ENCODE measurements around the gene PNLDC1.
"Not testable (repeated sequence)": the region's sequence is repeated elsewhere in the genome, so short reads cannot be mapped to it uniquely, and the experiment has no call there.

The PNLDC1 gene

GRCh38 chr6:159838020-159838744 lies 38.1 kb downstream of the PNLDC1 start:
- Histone ChIP-seq H3K27me3 (ENCODE audit: control insufficient read depth in 1 of 2, insufficient read depth in 2 of 2, low read length in 2 of 2) (no peaks in the 10 kb centered on the region), H3K9me3 (ENCODE audit: low read length) (no peaks in the 10 kb centered on the region), H3K27ac (ENCODE audit: low read depth, low read length) (no peak overlapping the region), H3K36me3 (ENCODE audit: insufficient read depth, low read length) (no peaks in the 10 kb centered on the region), H3K4me3 (ENCODE audit: low read depth in 1 of 2, low read length in 2 of 2) (no peak overlapping the region), H3K9ac (ENCODE audit: low read length) (no peak overlapping the region), H3K4me1 (ENCODE audit: insufficient read depth, low read length) (no peaks in the 10 kb centered on the region)

- Histone ChIP-seq H3K4me3 (ENCODE audit: low read depth in 1 of 2, low read length in 2 of 2) (no peak overlapping the region), H3K9ac (ENCODE audit: low read length) (no peak overlapping the region), H3K27ac (ENCODE audit: low read depth, low read length) (no peak overlapping the region), H3K27me3 (ENCODE audit: control insufficient read depth in 1 of 2, insufficient read depth in 2 of 2, low read length in 2 of 2) (no peaks in the 10 kb centered on the region), H3K9me3 (ENCODE audit: low read length) (no peaks in the 10 kb centered on the region), H3K36me3 (ENCODE audit: insufficient read depth, low read length) (no peaks in the 10 kb centered on the region), H3K4me1 (ENCODE audit: insufficient read depth, low read length) (no peaks in the 10 kb centered on the region)
These were observed 42.0 kb downstream of the PNLDC1 start for GRCh38 chr6:159842035-159842434.

GRCh38 chr6:159844737-159845645 lies 44.9 kb downstream of the PNLDC1 start:
- H3K27me3 ChIP-seq (ENCODE audit: control insufficient read depth in 1 of 2, insufficient read depth in 2 of 2, low read length in 2 of 2) = no peaks in the 10 kb centered on the region
- H3K4me3 ChIP-seq (ENCODE audit: low read depth in 1 of 2, low read length in 2 of 2) = no peak overlapping the region
- H3K9ac ChIP-seq (ENCODE audit: low read length) = no peak overlapping the region
- no peaks in the 10 kb centered on the region for H3K36me3 ChIP-seq (ENCODE audit: insufficient read depth, low read length)
- H3K9me3 ChIP-seq (ENCODE audit: low read length) = no peaks in the 10 kb centered on the region
- H3K4me1 ChIP-seq (ENCODE audit: insufficient read depth, low read length) = no peaks in the 10 kb centered on the region
- H3K27ac ChIP-seq (ENCODE audit: low read depth, low read length) = no peak overlapping the region

GRCh38 chr6:159848552-159848951 lies 48.5 kb downstream of the PNLDC1 start:
- H3K9ac ChIP-seq (ENCODE audit: low read length); H3K9me3 ChIP-seq (ENCODE audit: low read length); H3K27ac ChIP-seq (ENCODE audit: low read depth, low read length); H3K4me1 ChIP-seq (ENCODE audit: insufficient read depth, low read length); H3K4me3 ChIP-seq (ENCODE audit: low read depth in 1 of 2, low read length in 2 of 2); H3K36me3 ChIP-seq (ENCODE audit: insufficient read depth, low read length); H3K27me3 ChIP-seq (ENCODE audit: control insufficient read depth in 1 of 2, insufficient read depth in 2 of 2, low read length in 2 of 2): not testable (repeated sequence)

DNA sequence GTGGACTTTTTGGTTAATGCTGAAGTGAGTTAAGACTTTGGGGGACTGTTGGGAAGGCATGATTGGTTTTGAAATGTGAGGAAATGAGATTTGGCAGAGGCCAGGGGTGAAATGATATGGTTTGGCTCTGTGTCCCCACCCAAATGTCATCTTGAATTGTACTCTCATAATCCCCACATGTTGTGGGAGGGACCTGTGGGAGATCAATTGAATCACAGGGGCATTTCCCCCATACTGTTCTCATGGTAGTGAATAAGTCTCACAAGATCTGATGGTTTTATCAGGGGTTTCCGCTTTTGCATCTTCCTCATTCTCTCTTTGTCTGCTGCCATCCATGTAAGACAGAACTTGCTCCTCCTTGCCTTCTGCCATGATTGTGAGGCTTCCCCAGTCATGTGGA lies 49.8 kb downstream of the PNLDC1 start:
- H3K4me3 ChIP-seq (ENCODE audit: low read depth in 1 of 2, low read length in 2 of 2); H3K27me3 ChIP-seq (ENCODE audit: control insufficient read depth in 1 of 2, insufficient read depth in 2 of 2, low read length in 2 of 2); H3K9me3 ChIP-seq (ENCODE audit: low read length); H3K27ac ChIP-seq (ENCODE audit: low read depth, low read length); H3K4me1 ChIP-seq (ENCODE audit: insufficient read depth, low read length); H3K9ac ChIP-seq (ENCODE audit: low read length); H3K36me3 ChIP-seq (ENCODE audit: insufficient read depth, low read length): not testable (repeated sequence)

GRCh38 chr6:159852877-159853276 lies 52.8 kb downstream of the PNLDC1 start:
- no peaks in the 10 kb centered on the region for H3K27me3 ChIP-seq (ENCODE audit: control insufficient read depth in 1 of 2, insufficient read depth in 2 of 2, low read length in 2 of 2)
- no peaks in the 10 kb centered on the region for H3K9me3 ChIP-seq (ENCODE audit: low read length)
- H3K36me3 ChIP-seq (ENCODE audit: insufficient read depth, low read length) = no peaks in the 10 kb centered on the region
- no peak overlapping the region for H3K9ac ChIP-seq (ENCODE audit: low read length)
- H3K4me1 ChIP-seq (ENCODE audit: insufficient read depth, low read length) = no peaks in the 10 kb centered on the region
- no peak overlapping the region for H3K27ac ChIP-seq (ENCODE audit: low read depth, low read length)
- no peak overlapping the region for H3K4me3 ChIP-seq (ENCODE audit: low read depth in 1 of 2, low read length in 2 of 2)

- Histone ChIP-seq H3K4me3 (ENCODE audit: low read depth in 1 of 2, low read length in 2 of 2) (no peak overlapping the region), H3K36me3 (ENCODE audit: insufficient read depth, low read length) (no peaks in the 10 kb centered on the region), H3K27ac (ENCODE audit: low read depth, low read length) (no peak overlapping the region)
These were observed 53.7 kb downstream of the PNLDC1 start for GRCh38 chr6:159853754-159854153.

DNA sequence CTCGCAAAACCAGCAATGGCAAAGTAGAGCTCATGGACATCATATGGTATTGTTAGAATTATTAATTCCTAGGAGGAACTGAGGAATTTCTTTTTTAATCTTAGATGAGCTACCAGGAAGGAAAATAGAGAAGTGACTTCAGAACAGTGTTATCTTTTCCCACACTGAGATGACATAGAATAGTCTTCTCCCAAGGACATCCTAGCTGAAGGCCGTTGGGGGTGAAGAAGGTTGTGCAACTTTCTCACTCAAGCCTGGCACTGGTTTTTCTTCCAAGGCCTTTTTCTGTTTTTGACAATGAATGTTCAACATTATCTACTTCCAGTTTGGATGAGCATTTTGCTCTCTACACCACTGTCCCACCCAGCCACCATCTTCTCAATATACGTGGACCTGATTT lies 54.9 kb downstream of the PNLDC1 start:
- Histone ChIP-seq H3K4me3 (ENCODE audit: low read depth in 1 of 2, low read length in 2 of 2) (no peak overlapping the region), H3K36me3 (ENCODE audit: insufficient read depth, low read length) (no peaks in the 10 kb centered on the region), H3K9ac (ENCODE audit: low read length) (no peak overlapping the region), H3K9me3 (ENCODE audit: low read length) (no peaks in the 10 kb centered on the region), H3K27ac (ENCODE audit: low read depth, low read length) (no peak overlapping the region), H3K27me3 (ENCODE audit: control insufficient read depth in 1 of 2, insufficient read depth in 2 of 2, low read length in 2 of 2) (no peaks in the 10 kb centered on the region), H3K4me1 (ENCODE audit: insufficient read depth, low read length) (no peaks in the 10 kb centered on the region)

More at GRCh38 chr6:159853754-159854153, 53.7 kb downstream of the PNLDC1 start:
- Histone ChIP-seq H3K4me1 (ENCODE audit: insufficient read depth, low read length) (no peaks in the 10 kb centered on the region), H3K9me3 (ENCODE audit: low read length) (no peaks in the 10 kb centered on the region), H3K27me3 (ENCODE audit: control insufficient read depth in 1 of 2, insufficient read depth in 2 of 2, low read length in 2 of 2) (no peaks in the 10 kb centered on the region), H3K9ac (ENCODE audit: low read length) (no peak overlapping the region)

- Histone ChIP-seq H3K27me3 (ENCODE audit: control insufficient read depth in 1 of 2, insufficient read depth in 2 of 2, low read length in 2 of 2) (no peaks in the 10 kb centered on the region), H3K4me1 (ENCODE audit: insufficient read depth, low read length) (no peaks in the 10 kb centered on the region), H3K27ac (ENCODE audit: low read depth, low read length) (no peak overlapping the region), H3K9ac (ENCODE audit: low read length) (no peak overlapping the region), H3K4me3 (ENCODE audit: low read depth in 1 of 2, low read length in 2 of 2) (no peak overlapping the region), H3K36me3 (ENCODE audit: insufficient read depth, low read length) (no peaks in the 10 kb centered on the region), H3K9me3 (ENCODE audit: low read length) (no peaks in the 10 kb centered on the region)
These were observed 58.2 kb downstream of the PNLDC1 start for GRCh38 chr6:159858259-159858658.

DNA sequence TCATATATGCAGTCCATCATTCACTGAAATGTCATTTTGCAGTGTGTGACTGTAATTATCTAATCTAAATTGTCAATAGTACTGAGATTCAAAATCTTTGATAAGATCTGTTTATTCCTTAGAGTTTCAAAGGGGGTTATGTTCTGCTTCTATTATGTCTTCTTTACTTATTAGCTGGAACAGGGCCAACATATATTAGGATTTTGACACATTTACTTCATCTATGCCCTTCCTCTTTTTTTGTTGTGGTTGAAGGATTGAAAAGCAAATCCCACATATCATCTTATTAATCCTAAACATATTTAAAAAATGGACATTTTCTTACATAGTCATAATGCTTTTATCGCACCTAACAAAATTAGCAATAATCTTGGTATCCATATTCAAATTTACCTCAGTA lies 60.4 kb downstream of the PNLDC1 start:
- Histone ChIP-seq H3K9me3 (ENCODE audit: low read length) (no peaks in the 10 kb centered on the region), H3K9ac (ENCODE audit: low read length) (no peak overlapping the region), H3K27me3 (ENCODE audit: control insufficient read depth in 1 of 2, insufficient read depth in 2 of 2, low read length in 2 of 2) (no peaks in the 10 kb centered on the region), H3K36me3 (ENCODE audit: insufficient read depth, low read length) (no peaks in the 10 kb centered on the region), H3K4me1 (ENCODE audit: insufficient read depth, low read length) (no peaks in the 10 kb centered on the region), H3K27ac (ENCODE audit: low read depth, low read length) (no peak overlapping the region), H3K4me3 (ENCODE audit: low read depth in 1 of 2, low read length in 2 of 2) (no peak overlapping the region)

DNA sequence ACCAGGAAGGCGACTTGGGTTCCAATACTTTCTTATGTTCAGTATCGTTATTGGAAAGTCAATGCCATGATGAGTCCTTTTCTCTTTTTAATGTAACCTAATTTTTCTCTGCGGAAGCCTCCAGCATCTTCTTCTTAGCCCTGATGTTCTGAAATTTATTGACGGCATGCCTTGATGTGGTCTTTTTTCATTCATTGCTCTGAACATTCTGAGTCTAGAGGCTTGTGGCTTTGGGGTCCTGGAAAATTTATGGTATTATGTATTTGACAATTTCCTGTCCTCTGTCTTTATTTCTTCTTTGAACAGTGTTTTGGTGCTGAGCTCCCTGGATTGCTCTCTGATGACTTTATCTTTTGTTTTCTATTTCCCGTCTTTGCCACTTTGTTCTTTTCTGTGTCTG lies 62.0 kb downstream of the PNLDC1 start:
- H3K36me3 ChIP-seq (ENCODE audit: insufficient read depth, low read length) = no peaks in the 10 kb centered on the region
- H3K4me3 ChIP-seq (ENCODE audit: low read depth in 1 of 2, low read length in 2 of 2) = no peak overlapping the region
- H3K27me3 ChIP-seq (ENCODE audit: control insufficient read depth in 1 of 2, insufficient read depth in 2 of 2, low read length in 2 of 2) = no peaks in the 10 kb centered on the region
- H3K27ac ChIP-seq (ENCODE audit: low read depth, low read length) = no peak overlapping the region
- no peak overlapping the region for H3K9ac ChIP-seq (ENCODE audit: low read length)
- H3K4me1 ChIP-seq (ENCODE audit: insufficient read depth, low read length) = no peaks in the 10 kb centered on the region
- H3K9me3 ChIP-seq (ENCODE audit: low read length) = no peaks in the 10 kb centered on the region
